ENCODE measurements around the gene USP24.

DNA sequence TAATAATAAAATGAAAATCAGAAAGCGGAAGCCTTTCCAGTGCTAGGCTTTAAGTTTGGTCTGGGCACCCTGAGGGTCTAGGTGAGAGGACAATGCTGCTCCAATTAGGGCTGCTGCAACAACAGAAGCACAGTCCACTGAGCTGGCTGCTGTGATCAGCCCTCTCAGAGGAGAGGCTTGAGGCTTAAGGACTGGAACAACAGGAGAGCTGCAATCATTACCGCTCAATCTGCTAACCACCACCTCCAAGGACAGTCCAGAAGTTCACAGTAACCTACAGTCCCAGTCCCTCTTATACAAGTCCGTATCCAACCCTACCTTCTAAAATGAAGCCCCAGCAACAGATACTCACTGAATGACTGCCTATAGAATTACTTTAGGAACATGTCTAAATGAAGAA, 62.1 kb downstream of the USP24 start:
- no peak for TF ChIP-seq POLR2A (IDR thresholded peaks at IDR 0.05; ENCODE audit: low read depth, low read length)
- TF ChIP-seq, protein P1, sequence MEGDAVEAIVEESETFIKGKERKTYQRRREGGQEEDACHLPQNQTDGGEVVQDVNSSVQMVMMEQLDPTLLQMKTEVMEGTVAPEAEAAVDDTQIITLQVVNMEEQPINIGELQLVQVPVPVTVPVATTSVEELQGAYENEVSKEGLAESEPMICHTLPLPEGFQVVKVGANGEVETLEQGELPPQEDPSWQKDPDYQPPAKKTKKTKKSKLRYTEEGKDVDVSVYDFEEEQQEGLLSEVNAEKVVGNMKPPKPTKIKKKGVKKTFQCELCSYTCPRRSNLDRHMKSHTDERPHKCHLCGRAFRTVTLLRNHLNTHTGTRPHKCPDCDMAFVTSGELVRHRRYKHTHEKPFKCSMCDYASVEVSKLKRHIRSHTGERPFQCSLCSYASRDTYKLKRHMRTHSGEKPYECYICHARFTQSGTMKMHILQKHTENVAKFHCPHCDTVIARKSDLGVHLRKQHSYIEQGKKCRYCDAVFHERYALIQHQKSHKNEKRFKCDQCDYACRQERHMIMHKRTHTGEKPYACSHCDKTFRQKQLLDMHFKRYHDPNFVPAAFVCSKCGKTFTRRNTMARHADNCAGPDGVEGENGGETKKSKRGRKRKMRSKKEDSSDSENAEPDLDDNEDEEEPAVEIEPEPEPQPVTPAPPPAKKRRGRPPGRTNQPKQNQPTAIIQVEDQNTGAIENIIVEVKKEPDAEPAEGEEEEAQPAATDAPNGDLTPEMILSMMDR (IDR thresholded peaks at IDR 0.05; ENCODE audit: extremely low read depth in 1 of 2, insufficient read depth in 1 of 2, low read depth in 1 of 2, low read length in 2 of 2) = no peak
- TF ChIP-seq POLR2AphosphoS5 (IDR thresholded peaks at IDR 0.05; ENCODE audit: insufficient read depth, low read depth, low read length) = no peak
- TF ChIP-seq EZH2 (IDR thresholded peaks at IDR 0.05; ENCODE audit: borderline replicate concordance, low read depth, low read length, severe bottlenecking) = no peak
- TF ChIP-seq MYC (IDR thresholded peaks at IDR 0.05; ENCODE audit: low read depth, low read length) = no peak
- TF ChIP-seq, protein P2, sequence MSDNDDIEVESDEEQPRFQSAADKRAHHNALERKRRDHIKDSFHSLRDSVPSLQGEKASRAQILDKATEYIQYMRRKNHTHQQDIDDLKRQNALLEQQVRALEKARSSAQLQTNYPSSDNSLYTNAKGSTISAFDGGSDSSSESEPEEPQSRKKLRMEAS (IDR thresholded peaks at IDR 0.05; ENCODE audit: insufficient read depth, insufficient read length) = no peak
- no peak for TF ChIP-seq FOS (IDR thresholded peaks at IDR 0.05; ENCODE audit: borderline replicate concordance, insufficient read depth, low read length)
- TF ChIP-seq JUN (IDR thresholded peaks at IDR 0.05; ENCODE audit: borderline replicate concordance, insufficient read depth, insufficient read length, low read depth) = no peak
- TF ChIP-seq GATA2 (IDR thresholded peaks at IDR 0.05; ENCODE audit: insufficient read depth, insufficient read length, low read depth, low read length) = no peak

All from endothelial cell of umbilical vein (primary cell).